ENCODE data around the gene ABTB1. TPM values are rescaled to one million over a fixed set of nuclear protein-coding genes. Genes with fewer than 3 reads are reported as not detected.

Gene ABTB1
- polyA plus RNA-seq, 1 donor, result 17.0 TPM

GRCh38 chr3:127634653-127635052, 38.1 kb upstream of the ABTB1 start:
- Histone ChIP-seq H3K4me1 (ENCODE audit: control insufficient read depth, insufficient read depth, low read length) (peaks cover 8% of the 10 kb centered on the region), H3K27ac (ENCODE audit: low read length) (no peak overlapping the region), H3K36me3 (ENCODE audit: control insufficient read depth, insufficient read depth, low read length) (no peaks in the 10 kb centered on the region), H3K9me3 (ENCODE audit: control insufficient read depth, low read depth, low read length) (peaks cover 2% of the 10 kb centered on the region), H3K27me3 (ENCODE audit: control insufficient read depth, insufficient read depth, low read length) (peaks cover 8% of the 10 kb centered on the region), H3K4me3 (ENCODE audit: low read length) (no peak overlapping the region)
- WGBS (ENCODE audit: insufficient coverage, low lambda C conversion rate), result 96% methylated on average over 4 of the region's 12 CpGs
- DNase-seq, result no peak

- no peak for DNase-seq
- Histone ChIP-seq H3K27me3 (ENCODE audit: control insufficient read depth, insufficient read depth, low read length) (no peaks in the 10 kb centered on the region), H3K4me3 (ENCODE audit: low read length) (no peak overlapping the region), H3K4me1 (ENCODE audit: control insufficient read depth, insufficient read depth, low read length) (no peaks in the 10 kb centered on the region), H3K9me3 (ENCODE audit: control insufficient read depth, low read depth, low read length) (no peaks in the 10 kb centered on the region), H3K27ac (ENCODE audit: low read length) (no peak overlapping the region), H3K36me3 (ENCODE audit: control insufficient read depth, insufficient read depth, low read length) (no peaks in the 10 kb centered on the region)
- no CpG with 5 or more reads among the region's 3 CpGs for WGBS (ENCODE audit: insufficient coverage, low lambda C conversion rate)
Measured at GRCh38 chr3:127637546-127637945, 35.2 kb upstream of the ABTB1 start.

GRCh38 chr3:127637971-127638370, 34.8 kb upstream of the ABTB1 start:
- no peak for DNase-seq
- H3K4me1 ChIP-seq (ENCODE audit: control insufficient read depth, insufficient read depth, low read length), result no peaks in the 10 kb centered on the region
- H3K27me3 ChIP-seq (ENCODE audit: control insufficient read depth, insufficient read depth, low read length), result no peaks in the 10 kb centered on the region
- no peak overlapping the region for H3K27ac ChIP-seq (ENCODE audit: low read length)
- no peaks in the 10 kb centered on the region for H3K36me3 ChIP-seq (ENCODE audit: control insufficient read depth, insufficient read depth, low read length)
- H3K4me3 ChIP-seq (ENCODE audit: low read length), result no peak overlapping the region
- no peaks in the 10 kb centered on the region for H3K9me3 ChIP-seq (ENCODE audit: control insufficient read depth, low read depth, low read length)

- no peak for DNase-seq
- H3K36me3 ChIP-seq (ENCODE audit: control insufficient read depth, insufficient read depth, low read length), result no peaks in the 10 kb centered on the region
- H3K4me3 ChIP-seq (ENCODE audit: low read length), result no peak overlapping the region
- WGBS (ENCODE audit: insufficient coverage, low lambda C conversion rate), result no CpG with 5 or more reads among the region's 5 CpGs
- no peaks in the 10 kb centered on the region for H3K4me1 ChIP-seq (ENCODE audit: control insufficient read depth, insufficient read depth, low read length)
- H3K27me3 ChIP-seq (ENCODE audit: control insufficient read depth, insufficient read depth, low read length), result no peaks in the 10 kb centered on the region
- no peak overlapping the region for H3K27ac ChIP-seq (ENCODE audit: low read length)
- H3K9me3 ChIP-seq (ENCODE audit: control insufficient read depth, low read depth, low read length), result no peaks in the 10 kb centered on the region
Measured at GRCh38 chr3:127639173-127640041, 33.3 kb upstream of the ABTB1 start.

- Histone ChIP-seq H3K27ac (ENCODE audit: low read length) (no peak overlapping the region), H3K4me1 (ENCODE audit: control insufficient read depth, insufficient read depth, low read length) (no peaks in the 10 kb centered on the region), H3K27me3 (ENCODE audit: control insufficient read depth, insufficient read depth, low read length) (no peaks in the 10 kb centered on the region), H3K4me3 (ENCODE audit: low read length) (no peak overlapping the region), H3K36me3 (ENCODE audit: control insufficient read depth, insufficient read depth, low read length) (no peaks in the 10 kb centered on the region), H3K9me3 (ENCODE audit: control insufficient read depth, low read depth, low read length) (no peaks in the 10 kb centered on the region)
- DNase-seq, result no peak
- WGBS (ENCODE audit: insufficient coverage, low lambda C conversion rate), result no CpG with 5 or more reads among the region's 3 CpGs
Measured at GRCh38 chr3:127640042-127640355, 32.8 kb upstream of the ABTB1 start.

- no peaks in the 10 kb centered on the region for H3K4me1 ChIP-seq (ENCODE audit: control insufficient read depth, insufficient read depth, low read length)
- WGBS (ENCODE audit: insufficient coverage, low lambda C conversion rate), result no CpG with 5 or more reads among the region's 5 CpGs
- DNase-seq, result no peak
- H3K27ac ChIP-seq (ENCODE audit: low read length), result no peak overlapping the region
- no peak overlapping the region for H3K4me3 ChIP-seq (ENCODE audit: low read length)
- no peaks in the 10 kb centered on the region for H3K9me3 ChIP-seq (ENCODE audit: control insufficient read depth, low read depth, low read length)
- no peaks in the 10 kb centered on the region for H3K36me3 ChIP-seq (ENCODE audit: control insufficient read depth, insufficient read depth, low read length)
- no peaks in the 10 kb centered on the region for H3K27me3 ChIP-seq (ENCODE audit: control insufficient read depth, insufficient read depth, low read length)
Measured at GRCh38 chr3:127644641-127645370, 27.9 kb upstream of the ABTB1 start.

GRCh38 chr3:127645371-127646015, 27.3 kb upstream of the ABTB1 start:
- Histone ChIP-seq H3K4me1 (ENCODE audit: control insufficient read depth, insufficient read depth, low read length) (no peaks in the 10 kb centered on the region), H3K27me3 (ENCODE audit: control insufficient read depth, insufficient read depth, low read length) (no peaks in the 10 kb centered on the region), H3K9me3 (ENCODE audit: control insufficient read depth, low read depth, low read length) (no peaks in the 10 kb centered on the region), H3K4me3 (ENCODE audit: low read length) (no peak overlapping the region), H3K27ac (ENCODE audit: low read length) (no peak overlapping the region), H3K36me3 (ENCODE audit: control insufficient read depth, insufficient read depth, low read length) (no peaks in the 10 kb centered on the region)
- no peak for DNase-seq
- no CpG with 5 or more reads among the region's 8 CpGs for WGBS (ENCODE audit: insufficient coverage, low lambda C conversion rate)

- Histone ChIP-seq H3K4me3 (ENCODE audit: low read length) (no peak overlapping the region), H3K4me1 (ENCODE audit: control insufficient read depth, insufficient read depth, low read length) (no peaks in the 10 kb centered on the region), H3K9me3 (ENCODE audit: control insufficient read depth, low read depth, low read length) (no peaks in the 10 kb centered on the region), H3K36me3 (ENCODE audit: control insufficient read depth, insufficient read depth, low read length) (no peaks in the 10 kb centered on the region), H3K27ac (ENCODE audit: low read length) (no peak overlapping the region), H3K27me3 (ENCODE audit: control insufficient read depth, insufficient read depth, low read length) (no peaks in the 10 kb centered on the region)
- DNase-seq, result no peak
- no CpG with 5 or more reads among the region's 10 CpGs for WGBS (ENCODE audit: insufficient coverage, low lambda C conversion rate)
Measured at GRCh38 chr3:127646501-127647046, 26.2 kb upstream of the ABTB1 start.

GRCh38 chr3:127647166-127647844, 25.4 kb upstream of the ABTB1 start:
- Histone ChIP-seq H3K9me3 (ENCODE audit: control insufficient read depth, low read depth, low read length) (no peaks in the 10 kb centered on the region), H3K27me3 (ENCODE audit: control insufficient read depth, insufficient read depth, low read length) (no peaks in the 10 kb centered on the region), H3K36me3 (ENCODE audit: control insufficient read depth, insufficient read depth, low read length) (no peaks in the 10 kb centered on the region), H3K4me1 (ENCODE audit: control insufficient read depth, insufficient read depth, low read length) (no peaks in the 10 kb centered on the region), H3K4me3 (ENCODE audit: low read length) (no peak overlapping the region), H3K27ac (ENCODE audit: low read length) (no peak overlapping the region)
- DNase-seq, result no peak
- 60% methylated on average over 1 of the region's 13 CpGs for WGBS (ENCODE audit: insufficient coverage, low lambda C conversion rate)

- DNase-seq, result no peak
- Histone ChIP-seq H3K9me3 (ENCODE audit: control insufficient read depth, low read depth, low read length) (no peaks in the 10 kb centered on the region), H3K4me3 (ENCODE audit: low read length) (no peak overlapping the region), H3K27ac (ENCODE audit: low read length) (no peak overlapping the region), H3K4me1 (ENCODE audit: control insufficient read depth, insufficient read depth, low read length) (no peaks in the 10 kb centered on the region), H3K36me3 (ENCODE audit: control insufficient read depth, insufficient read depth, low read length) (no peaks in the 10 kb centered on the region), H3K27me3 (ENCODE audit: control insufficient read depth, insufficient read depth, low read length) (no peaks in the 10 kb centered on the region)
Measured at GRCh38 chr3:127647845-127648204, 24.9 kb upstream of the ABTB1 start.

All from large intestine (tissue), 3 donors.